Endometrial microvascular endothelial cells (primary cell): Measurements from ENCODE around the gene UBE3C. TPM values are rescaled to one million over a fixed set of nuclear protein-coding genes. Genes with fewer than 3 reads are reported as not detected.

Source experiments
- in situ Hi-C: cut with HindIII; loops from 2 replicates; pipeline ENCODE4 v1.10.0; 2017; ENCODE audit warnings: low sequenced_read_pairs, low pct_unique_long_range_greater_than_20kb; ENCODE audit errors: inconsistent ontology term
- total RNA-seq: library from RNA; depleted of rRNA; stranded (reverse); fragments of >200 nt; gene quantifications from one replicate; pipeline ENCODE4 v1.2.3, GENCODE V29; 2015; ENCODE audit errors: inconsistent ontology term

UBE3C gene
- total RNA-seq, 1 donor from 2014 or later = 90.5 TPM

DNA sequence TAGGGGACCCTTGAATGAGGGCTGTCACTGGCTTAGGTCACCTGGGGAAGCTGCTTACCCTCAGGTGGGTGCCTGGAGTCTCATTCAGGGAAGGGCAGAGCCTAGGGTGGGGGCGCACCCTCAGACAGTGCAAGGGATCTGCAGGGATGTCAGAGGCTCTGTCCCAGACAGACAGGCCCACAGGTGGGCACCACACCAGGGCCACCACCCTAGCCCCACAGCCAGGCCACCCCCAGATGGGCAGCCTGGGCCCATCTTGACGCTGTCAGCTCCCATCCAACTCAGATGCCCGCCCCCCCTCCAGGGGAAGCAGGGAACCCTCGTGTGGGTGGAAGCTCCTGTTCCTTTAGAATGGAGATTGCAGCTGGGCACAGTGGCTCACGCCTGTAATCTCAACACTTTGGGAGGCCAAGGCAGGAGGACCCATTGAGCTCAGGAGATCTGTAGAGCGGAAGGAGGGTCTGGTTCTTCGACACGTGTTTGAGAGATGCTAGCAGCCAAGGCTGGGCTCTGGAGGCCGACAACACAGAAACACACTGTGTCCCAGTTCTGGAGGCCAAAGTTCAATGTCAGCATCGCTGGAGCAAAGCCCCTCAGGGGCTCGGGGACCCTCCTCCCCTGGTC lies 139.6 kb downstream of the UBE3C start:
- in situ Hi-C loops = no loop called here

DNA sequence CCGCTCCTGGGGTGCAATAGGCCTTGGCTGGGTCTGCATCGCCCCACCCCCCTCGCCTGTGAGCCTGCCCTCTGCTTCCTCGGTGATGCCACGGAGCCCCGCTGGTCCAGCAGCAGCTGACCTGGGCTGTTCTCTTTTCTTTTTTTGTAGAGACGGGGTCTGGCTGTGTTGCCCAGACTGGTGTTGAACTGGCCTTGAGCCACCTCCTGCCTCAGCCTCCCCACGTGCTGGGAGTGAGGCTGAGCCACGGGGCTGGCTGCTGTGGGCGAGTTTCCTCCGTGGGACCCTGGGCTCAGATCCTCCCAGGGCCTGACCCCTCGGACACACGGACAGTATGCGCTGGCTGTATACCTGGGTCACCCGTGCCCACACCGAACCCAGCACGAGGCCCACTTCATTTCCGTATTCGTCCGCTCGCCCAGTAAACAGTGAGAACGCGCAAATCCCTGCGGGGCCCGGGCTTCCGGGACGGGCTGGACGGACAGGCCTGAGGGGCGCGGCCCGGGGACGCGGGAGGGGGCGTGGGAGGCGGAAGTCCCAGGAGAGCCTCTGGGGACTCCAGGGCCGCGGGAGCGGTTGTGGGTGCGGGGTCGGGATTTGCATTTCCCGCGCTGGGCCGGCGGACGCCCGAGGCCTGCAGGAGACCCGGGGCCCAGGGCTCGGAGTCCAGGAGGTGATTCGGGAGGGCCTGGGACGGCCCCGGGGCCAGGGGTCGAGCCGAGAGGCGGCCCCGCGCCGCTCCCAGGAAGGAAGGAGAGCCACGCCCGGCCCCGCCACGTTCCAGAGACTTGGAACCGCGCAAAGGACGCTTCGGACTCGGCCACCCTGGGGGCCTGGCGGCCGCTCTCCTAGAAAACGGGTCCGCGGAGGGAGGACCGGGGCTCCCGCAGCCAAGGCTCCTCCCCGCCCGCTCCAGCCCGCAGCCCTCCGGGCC lies 140.3 kb downstream of the UBE3C start:
- in situ Hi-C loops = no loop called here

DNA sequence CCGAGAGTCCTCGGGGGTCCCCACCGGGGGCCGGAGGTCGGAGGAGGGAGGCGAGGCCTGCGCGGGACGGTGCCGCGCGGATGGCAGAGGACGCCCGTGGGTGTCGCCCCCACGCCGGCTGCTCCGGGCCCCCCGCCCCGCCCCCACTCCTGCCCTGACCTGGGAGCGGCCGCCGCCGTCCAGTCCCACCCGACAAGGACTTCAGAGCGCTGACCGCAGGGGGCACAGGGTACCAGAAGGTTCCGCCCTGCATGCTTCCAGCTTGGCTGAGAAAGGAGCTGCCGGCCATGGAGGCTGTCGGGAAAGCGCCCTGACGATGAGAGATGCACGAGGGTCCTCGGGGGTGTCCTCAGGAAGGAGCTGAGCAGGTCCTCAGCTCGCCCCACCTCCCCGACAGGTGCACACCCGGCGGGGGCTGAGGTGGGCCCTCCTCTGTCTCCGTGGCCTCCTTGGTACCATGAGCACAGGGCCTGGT lies 141.1 kb downstream of the UBE3C start:
- in situ Hi-C loops = no loop called here

DNA sequence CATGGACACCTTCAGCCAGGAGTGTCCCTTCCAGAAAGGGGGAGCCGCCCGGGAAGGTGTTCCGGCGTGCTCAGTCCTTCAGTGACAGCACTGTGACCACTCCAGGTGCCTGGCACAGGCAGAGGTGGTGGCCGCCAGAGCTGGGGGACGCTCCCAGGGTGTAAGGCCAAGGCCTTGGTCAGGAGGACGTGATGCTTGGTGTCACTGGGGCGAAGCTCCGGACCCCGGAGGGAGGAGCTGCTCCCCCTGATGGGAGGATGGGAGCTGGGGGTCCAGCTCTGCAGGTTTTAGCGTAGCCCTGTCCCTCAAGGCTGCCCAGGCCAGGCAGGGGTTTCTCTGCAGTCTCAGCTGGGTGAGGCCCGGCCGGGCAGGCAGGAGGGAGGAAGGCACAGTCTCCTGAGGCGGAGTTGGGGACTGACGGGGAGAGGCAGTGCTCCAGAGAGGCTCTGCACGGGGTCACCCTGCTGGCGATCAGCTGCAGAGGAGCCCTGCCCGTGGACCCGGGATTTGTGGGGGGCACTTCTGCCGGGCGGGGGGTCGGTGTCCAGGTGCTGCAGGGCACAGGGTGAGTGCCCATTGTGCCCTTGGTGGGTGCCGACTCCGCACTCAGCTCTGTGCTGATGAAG lies 141.6 kb downstream of the UBE3C start:
- in situ Hi-C loops = no loop called here

DNA sequence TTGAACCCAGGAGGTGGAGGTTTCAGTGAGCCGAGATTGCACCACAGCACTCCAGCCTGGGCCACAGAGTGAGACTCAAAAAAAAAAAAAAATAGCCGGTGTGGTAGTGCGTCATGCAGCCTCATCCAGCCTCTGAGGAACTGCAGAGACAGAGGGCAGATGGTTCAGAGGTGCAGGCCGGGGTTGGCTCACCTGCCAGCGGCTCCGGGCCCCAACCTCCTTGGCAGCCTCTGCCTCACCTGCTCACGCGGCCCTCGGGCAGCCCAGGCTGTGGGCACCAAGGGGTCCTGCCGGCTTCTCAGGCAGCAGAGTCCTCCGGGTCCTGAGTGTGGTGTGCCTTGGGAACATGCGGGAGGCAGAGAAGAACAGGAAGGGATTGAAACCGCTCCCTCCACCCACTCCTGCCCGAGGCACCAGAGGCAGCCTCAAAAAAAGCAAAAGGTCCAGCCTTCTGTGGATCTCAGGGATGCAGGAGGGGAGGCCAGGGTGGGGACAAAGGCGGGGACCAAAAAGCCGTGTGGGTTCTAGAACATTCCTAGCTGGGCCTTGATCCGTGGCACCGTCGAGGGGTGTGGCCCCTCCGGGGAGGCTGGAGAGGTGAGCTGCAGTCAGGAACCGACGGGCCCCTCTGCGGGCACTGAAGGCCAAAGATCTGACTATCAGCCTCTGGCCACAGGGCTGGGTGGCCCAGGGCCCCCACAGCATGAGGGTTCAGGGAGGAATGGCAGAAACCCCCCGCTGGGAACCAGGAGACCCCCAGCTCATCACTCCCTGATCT lies 142.7 kb downstream of the UBE3C start:
- in situ Hi-C loops = no loop called here

DNA sequence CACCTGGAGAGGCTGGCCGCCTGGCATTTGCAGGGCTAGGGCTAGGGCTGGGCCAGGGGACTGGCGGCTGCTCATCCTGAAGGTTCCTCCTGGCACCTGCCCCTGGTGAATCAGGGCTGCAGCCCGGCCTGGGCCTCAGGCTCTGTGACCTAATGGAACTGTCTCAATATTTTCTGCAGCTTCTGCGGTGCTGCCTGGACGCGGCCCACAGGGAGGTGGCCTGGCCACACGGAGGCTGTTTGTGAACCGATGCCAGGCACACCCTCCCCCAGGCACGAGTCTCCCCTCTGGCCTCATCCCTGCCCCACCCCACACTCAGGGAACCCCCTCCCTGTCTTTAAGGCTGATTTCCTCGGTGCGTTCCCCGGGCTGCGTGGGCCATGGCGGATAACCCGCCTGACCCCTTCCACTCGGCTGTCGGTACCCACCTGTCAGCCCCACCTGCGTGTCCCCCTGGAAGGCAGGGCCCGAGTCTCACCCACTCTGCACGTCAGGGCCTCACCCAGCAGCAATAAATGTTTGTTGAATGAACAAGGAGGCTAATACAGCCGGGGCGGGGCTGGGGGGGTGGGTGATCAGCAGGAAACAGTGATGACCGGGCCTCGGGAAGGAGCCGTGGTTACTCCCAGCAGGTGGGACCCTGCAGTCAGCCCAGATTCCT lies 143.5 kb downstream of the UBE3C start:
- in situ Hi-C loops = no loop called here

DNA sequence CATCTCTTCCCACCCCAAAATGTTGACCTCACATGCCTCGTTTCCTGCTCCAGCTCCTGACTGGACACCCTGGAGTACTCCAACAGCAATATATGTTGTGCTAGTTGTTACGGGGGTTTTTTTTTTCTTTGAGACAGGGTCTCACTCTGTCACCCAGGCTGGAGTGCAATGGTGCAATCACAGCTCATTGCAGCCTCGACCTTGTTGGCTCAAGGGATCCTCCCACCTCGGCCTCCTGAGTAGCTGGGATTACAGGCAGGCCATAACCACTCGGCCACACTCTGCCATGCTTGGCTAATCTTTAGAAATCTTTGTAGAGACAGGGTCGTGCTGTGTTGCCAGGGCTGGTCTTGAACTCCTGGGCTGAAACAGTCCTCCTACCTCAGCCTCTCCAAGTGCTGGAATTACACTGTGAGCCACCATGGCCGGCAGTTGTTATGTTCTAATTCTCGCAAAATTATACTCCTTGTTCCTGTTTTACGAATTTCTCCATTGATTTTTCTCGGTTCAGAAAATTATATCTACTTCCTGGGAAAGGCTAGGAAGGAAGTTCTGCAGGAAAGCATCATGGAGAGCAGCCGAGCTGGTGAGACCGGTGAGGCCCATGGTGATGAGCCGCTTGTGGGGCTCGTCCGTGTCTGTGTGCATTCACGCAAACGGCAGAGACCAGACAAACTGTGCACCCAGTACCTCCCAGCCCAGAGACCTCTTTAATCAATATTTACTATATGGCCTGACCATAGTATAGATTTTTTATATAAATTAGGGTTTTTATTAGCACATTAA lies 145.7 kb downstream of the UBE3C start:
- in situ Hi-C loops = no loop called here

DNA sequence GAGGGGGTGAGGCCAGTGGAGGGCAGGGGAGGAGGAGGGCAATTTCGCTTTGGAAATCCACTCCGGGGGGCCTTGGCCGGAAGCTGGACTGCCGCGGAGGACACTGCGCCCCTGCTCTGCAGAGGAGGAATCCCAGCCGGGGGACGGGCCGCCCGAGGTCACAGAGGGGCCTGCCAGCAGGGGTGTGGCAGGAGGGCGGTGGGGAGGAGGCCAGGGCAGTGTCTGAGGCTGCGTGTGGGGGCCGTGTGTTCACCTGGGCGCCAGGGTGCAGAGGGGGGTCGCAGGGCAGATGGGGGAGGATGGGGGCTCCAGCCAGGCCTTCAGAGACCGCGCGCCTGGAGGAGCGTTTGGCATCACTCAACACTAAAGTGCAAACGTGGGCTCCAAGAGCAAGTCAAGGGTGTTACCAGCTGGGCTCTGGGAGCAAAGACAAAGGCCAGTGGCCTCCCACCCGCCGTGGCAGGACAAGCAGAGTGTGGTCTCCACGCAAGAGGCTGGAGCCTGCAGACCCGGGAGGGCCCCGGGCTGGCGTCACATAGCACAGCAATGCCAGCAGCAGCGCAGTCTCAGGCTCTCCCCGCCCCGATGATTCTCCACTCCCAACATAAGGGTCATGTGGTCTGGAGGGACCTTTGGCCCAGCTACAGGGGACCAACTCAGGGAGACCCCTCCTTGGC lies 152.8 kb downstream of the UBE3C start:
- in situ Hi-C loops = no loop called here

DNA sequence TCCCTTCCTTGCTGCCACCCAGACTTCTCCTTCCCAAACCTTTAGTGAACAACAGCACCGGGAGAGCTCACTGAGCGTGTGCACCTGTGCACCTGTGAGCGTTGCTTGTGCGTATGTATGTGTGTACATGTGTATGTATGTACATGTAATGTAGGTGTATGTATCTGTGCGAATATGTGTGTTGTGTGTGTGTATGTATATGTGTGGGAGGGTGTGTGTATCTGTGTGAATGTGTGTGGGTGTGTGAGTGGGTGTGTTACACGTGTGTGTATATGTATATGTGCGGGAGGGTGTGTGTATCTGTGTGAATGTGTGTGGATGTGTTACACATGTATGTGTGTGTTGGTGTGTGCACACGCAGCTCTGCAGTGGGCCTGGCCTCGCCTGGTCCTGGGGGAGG lies 153.5 kb downstream of the UBE3C start:
- in situ Hi-C loops = no loop called here

DNA sequence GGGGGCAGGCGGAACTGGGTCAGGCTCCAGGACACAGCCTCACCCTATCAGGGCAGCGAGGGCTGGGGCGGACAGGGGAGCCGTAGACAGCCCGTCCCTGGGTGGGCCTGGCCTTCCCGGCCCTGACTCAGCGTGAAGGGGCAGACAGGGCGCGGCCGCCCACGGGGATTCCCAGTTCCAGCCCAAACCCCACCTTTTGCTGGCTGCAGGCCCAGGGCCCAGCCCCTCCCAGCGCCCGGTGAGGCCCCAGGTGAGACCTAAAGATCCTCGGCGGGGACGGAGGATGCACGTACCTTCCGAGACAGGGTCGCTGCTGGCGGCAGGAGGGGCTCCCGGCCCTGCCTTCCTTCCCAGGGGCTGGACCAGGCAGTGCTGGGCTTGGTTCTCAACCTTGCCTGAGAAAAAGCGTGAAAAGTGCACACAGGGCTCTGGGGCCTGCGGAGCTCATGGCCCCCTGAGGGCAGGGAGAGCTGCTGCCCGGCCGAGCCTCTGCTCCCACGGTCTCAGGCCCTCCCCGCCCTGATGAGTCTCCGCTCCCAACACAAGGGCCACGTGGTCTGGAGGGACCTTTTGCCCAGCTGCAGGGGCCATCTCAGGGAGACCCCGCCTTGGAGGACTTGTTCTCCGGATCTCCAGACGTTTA lies 154.2 kb downstream of the UBE3C start:
- in situ Hi-C loops = no loop called here

DNA sequence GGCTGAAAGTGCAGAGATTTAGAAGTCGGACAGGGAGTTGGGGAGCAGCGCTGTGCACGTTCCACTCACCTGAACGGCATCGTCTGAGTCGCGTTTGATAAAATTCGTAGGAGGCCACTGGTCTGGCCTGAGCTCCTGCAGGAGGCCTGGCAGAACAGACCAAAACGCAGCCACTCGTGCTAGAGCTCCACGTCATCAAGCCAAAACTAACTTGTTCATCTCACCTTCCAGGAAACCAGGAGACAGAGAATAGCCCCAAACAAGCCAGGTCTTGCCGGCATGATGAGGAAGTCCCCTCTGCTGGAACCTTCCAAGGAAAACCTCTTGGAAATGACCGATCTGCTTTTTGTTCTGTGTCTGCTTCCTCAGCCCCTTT lies 154.7 kb downstream of the UBE3C start:
- in situ Hi-C loops = no loop called here

DNA sequence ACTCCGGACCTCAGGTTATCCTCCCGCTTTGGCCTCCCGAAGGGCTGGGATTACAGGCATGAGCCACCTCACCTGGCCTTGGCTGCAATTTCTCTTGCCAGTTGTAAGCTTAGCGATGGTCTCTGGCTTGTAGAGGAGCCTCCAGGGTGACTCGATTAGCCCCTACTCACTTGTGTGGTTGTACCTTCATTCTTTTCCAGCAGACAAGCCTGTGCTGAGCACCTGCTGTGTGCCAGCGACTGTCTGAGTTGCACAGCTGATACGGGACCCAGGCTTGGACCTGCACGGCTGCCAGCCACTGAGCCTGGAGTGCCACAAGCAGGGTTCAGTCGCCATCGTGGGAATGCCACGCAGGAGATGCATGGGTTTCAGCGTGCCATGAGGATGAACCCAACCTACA lies 156.0 kb downstream of the UBE3C start:
- in situ Hi-C loops = no loop called here

DNA sequence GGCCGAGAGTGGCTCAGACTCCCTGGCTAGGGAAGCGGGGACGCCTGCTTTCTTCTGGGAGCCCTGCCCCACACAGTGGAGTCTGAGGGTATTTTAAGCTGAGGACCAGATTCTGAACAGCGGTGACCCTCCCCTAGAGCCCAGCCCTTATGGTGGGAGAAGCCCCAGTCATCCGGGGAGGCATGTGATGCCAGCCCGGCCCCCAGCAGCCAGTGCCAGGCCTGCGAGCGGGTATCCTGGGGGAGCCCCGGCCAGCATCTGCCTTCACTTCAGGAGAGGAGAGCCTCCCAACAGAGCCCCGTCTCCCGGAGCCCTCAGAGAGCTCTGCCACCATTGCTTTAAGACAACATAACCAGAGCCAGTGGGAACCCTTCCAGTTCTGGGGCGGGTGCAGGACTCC lies 156.6 kb downstream of the UBE3C start:
- in situ Hi-C loops = no loop called here

DNA sequence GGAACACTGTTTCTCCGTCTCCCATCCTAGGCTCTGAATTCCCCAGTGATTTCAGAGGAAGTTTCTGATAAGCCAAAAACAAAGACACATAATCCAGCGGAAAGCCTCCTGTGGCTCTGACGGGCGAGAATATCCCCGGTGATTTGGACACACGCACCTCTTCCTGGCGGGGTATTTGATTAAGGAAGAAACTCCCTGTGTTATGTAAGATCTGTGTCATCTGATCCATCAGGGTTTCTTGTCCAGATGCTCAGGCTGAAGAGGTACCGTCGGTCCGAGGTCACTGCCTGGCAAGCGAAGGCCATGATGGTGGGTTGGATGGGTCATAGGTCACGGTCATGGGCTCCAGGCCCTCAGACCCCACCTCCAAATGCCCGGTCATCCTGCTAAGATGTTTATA lies 158.5 kb downstream of the UBE3C start:
- in situ Hi-C loops = no loop called here

DNA sequence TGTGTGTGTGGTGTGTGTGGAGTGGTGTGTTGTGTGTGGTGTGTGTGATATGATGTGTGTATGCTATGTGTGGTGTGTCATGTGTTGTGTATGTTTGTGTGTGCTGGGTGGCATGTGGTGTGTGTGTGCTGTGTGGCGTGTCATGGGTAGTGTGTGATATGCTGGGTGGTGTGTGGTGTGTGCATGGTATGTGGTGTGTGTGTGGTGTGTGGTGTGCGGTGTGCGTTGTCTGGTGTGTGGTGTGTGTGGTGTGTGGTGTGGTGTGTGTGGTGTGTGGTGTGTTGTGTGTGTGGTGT lies 160.5 kb downstream of the UBE3C start:
- in situ Hi-C loops = no loop called here

DNA sequence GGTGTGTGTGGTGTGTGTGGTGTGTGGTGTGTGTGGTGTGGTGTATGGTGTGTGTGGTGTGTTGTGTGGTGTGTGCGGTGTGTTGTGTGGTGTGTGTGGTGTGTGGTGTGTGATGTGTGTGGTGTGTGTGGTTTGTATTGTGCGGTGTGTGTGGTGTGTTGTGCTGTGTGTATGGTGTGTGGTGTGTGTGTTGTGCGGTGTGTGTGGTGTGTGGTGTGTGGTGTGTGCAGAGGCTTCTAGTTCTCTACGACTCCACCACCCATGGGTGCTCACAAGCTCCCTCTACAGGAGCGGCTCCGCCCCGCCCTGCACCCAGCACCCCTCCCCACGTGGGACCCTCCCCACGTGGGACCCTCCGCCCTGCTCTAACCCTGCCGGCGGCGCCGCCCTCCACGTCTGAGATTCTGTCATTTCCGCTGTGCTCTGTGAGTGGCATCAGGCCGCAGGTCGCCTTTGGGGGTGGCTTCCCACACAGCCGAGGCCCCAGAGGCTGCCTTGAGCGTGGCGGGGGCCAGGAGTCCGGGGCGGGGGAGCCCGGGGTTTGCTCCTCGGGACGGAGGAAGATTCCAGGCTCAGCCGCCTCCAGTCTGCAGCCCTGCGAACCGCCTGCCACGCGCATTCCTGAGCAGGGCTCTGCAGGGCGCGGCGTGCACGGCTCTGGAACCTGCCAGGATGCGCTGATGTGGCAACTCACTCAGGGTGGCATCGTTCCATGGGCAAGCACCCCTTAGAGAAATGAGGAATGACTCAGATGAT lies 161.1 kb downstream of the UBE3C start:
- in situ Hi-C loops = no loop called here
